HEK293T (cell line): ENCODE results near the gene LRWD1.

ENCODE experiments used
- CTCF ChIA-PET: fragments of 350-600 bp; formaldehyde crosslinking; extraction: SDS; loops from one replicate; lab custom pipeline; 2021; ENCODE audit warnings: antibody characterized with exemption, inconsistent platforms; lab: Yijun Ruan, JAX
- POLR2A ChIA-PET: fragments of 350-600 bp; formaldehyde crosslinking; extraction: SDS; loops from one replicate; lab custom pipeline; 2020; ENCODE audit warnings: antibody characterized with exemption, inconsistent platforms; lab: Yijun Ruan, JAX
- DNase-seq: peaks from one replicate; pipeline ENCODE4 v3.0.0; 2012; ENCODE audit warnings: mixed read lengths; ENCODE audit errors: extremely low spot score
- ARNT ChIP-seq: fragments of 450-650 bp; IDR thresholded peaks from 2 replicates; pipeline ENCODE4 v1.6.1; 2017; ENCODE audit warnings: mild to moderate bottlenecking
- BHLHE40 ChIP-seq: fragments of 450-650 bp; IDR thresholded peaks from 2 replicates; pipeline ENCODE4 v1.6.1; 2016; ENCODE audit warnings: mild to moderate bottlenecking, moderate library complexity, borderline replicate concordance
- CTBP1 ChIP-seq: fragments of 450-650 bp; IDR thresholded peaks from 2 replicates; pipeline ENCODE4 v1.6.1; 2016; ENCODE audit warnings: borderline replicate concordance
- ELF4 ChIP-seq: fragments of 450-650 bp; IDR thresholded peaks from 2 replicates; pipeline ENCODE4 v1.6.1; 2017; ENCODE audit warnings: antibody characterized with exemption
- FOXA1 ChIP-seq: fragments of 450-650 bp; IDR thresholded peaks from 2 replicates; pipeline ENCODE4 v1.6.1; 2016; ENCODE audit warnings: mild to moderate bottlenecking
- FOXK2 ChIP-seq: fragments of 450-650 bp; IDR thresholded peaks from 2 replicates; pipeline ENCODE4 v1.6.1; 2016; ENCODE audit warnings: mild to moderate bottlenecking
- FOXM1 ChIP-seq: fragments of 450-650 bp; IDR thresholded peaks from 2 replicates; pipeline ENCODE4 v1.6.1; 2017; ENCODE audit warnings: mild to moderate bottlenecking, borderline replicate concordance
- HDGF ChIP-seq: fragments of 450-650 bp; IDR thresholded peaks from 2 replicates; pipeline ENCODE4 v1.6.1; 2017; ENCODE audit warnings: antibody characterized with exemption, borderline replicate concordance
- L3MBTL2 ChIP-seq: fragments of 450-650 bp; conservative IDR thresholded peaks from 2 replicates; pipeline ENCODE4 v1.6.1; 2016; ENCODE audit warnings: mild to moderate bottlenecking
- LEF1 ChIP-seq: fragments of 450-650 bp; IDR thresholded peaks from 2 replicates; pipeline ENCODE4 v1.6.1; 2017; ENCODE audit warnings: mild to moderate bottlenecking, borderline replicate concordance
- NFRKB ChIP-seq: fragments of 450-650 bp; IDR thresholded peaks from 2 replicates; pipeline ENCODE4 v1.6.1; 2016; ENCODE audit warnings: mild to moderate bottlenecking, moderate library complexity
- SP1 ChIP-seq: fragments of 450-650 bp; IDR thresholded peaks from 2 replicates; pipeline ENCODE4 v1.6.1; 2017
- SUZ12 ChIP-seq: fragments of 450-650 bp; IDR thresholded peaks from 2 replicates; pipeline ENCODE4 v1.6.1; 2016; ENCODE audit warnings: mild to moderate bottlenecking
- TARDBP ChIP-seq: fragments of 450-650 bp; IDR thresholded peaks from 2 replicates; pipeline ENCODE4 v1.6.1; 2016
- ZNF384 ChIP-seq: fragments of 450-650 bp; IDR thresholded peaks from 2 replicates; pipeline ENCODE4 v1.6.1; 2016
- TF ChIP-seq, protein P1 (sequence below): fragments of 450-650 bp; IDR thresholded peaks from 2 replicates; pipeline ENCODE4 v1.6.1; 2016

The LRWD1 gene

DNA sequence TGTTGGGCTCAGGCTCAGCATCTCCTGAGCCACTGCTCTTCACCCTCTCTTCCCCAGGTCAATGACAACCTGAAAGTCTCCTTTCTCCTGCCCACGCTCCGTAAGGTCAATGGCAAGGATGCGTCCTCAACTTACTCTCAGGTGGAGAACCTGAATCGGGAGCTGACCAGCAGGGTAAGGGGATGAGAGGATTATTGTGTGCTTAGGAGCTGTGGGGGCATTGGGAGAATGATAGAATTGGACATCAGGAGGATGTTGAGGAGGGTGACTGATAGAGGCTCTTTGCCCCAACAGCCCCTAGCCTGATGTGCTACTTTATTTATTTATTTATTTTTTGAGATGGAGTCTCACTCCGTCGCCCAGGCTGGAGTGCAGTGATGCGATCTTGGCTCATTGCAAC lies 1.3 kb downstream of the LRWD1 start:
- POLR2A ChIA-PET = interaction anchor here (0.9 kb wide), 1 partner anchor 10 kb away, joined by 3 read pairs; no protein-coding TSS in a partner anchor
- CTCF ChIA-PET = no interaction called here
- DNase-seq = no peak
- TF ChIP-seq NFRKB (no peak), SP1 (no peak), LEF1 (no peak), FOXM1 (no peak), CTBP1 (no peak)

DNA sequence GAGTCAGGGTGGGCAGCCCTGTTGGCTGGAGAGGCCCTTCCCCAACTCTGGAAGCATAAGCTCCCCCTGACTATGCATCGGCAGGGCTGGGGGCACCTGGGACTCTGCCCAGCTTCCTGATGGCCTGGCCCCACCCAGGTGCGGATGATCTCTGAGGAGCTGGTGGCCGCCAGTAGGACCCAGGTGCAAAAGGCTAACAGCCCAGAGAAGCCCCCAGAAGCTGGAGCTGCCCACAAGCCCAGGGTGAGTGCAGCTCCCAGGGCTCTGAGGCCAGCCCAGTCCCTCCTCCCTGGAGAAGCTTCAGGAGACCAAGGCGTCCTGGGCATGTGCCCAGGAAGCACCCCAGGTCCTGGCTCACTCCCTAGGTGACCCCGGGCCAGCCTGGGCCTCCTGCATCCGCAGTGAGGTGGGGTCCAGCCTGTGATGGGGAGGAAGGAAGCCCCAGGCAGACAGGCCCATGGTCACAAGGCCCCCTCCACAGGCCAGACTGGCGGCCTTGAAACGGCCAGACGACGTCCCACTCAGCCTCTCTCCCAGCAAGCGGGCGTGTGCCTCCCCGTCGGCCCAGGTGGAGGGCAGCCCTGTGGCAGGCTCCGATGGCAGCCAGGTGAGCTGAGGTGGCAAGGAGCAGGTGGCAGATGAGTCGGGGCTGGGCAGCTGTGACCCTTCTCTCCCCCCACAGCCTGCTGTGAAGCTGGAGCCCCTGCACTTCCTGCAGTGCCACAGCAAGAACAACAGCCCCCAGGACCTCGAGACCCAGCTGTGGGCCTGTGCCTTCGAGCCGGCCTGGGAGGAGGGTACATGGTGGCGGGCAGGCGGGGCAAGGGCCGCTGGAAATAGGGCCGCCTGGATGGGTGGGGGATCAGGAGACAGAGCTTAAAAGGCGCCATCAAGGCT lies 3.0 kb downstream of the LRWD1 start:
- no peak for TF ChIP-seq FOXK2
- no peak for TF ChIP-seq SUZ12
- no peak for TF ChIP-seq ELF4
- TF ChIP-seq NFRKB = no peak
- no peak for TF ChIP-seq ZNF384
- no peak for TF ChIP-seq LEF1
- TF ChIP-seq FOXA1 = no peak
- ChIA-PET CTCF (interaction anchor here (0.6 to 1.1 kb wide), 4 partner anchors 12 to 270 kb away, joined by 4 to 6 read pairs (median 4); no protein-coding TSS in a partner anchor), POLR2A (interaction anchor here (0.9 kb wide), 1 partner anchor 12 kb away, joined by 3 read pairs; no protein-coding TSS in a partner anchor)
- no peak for DNase-seq

DNA sequence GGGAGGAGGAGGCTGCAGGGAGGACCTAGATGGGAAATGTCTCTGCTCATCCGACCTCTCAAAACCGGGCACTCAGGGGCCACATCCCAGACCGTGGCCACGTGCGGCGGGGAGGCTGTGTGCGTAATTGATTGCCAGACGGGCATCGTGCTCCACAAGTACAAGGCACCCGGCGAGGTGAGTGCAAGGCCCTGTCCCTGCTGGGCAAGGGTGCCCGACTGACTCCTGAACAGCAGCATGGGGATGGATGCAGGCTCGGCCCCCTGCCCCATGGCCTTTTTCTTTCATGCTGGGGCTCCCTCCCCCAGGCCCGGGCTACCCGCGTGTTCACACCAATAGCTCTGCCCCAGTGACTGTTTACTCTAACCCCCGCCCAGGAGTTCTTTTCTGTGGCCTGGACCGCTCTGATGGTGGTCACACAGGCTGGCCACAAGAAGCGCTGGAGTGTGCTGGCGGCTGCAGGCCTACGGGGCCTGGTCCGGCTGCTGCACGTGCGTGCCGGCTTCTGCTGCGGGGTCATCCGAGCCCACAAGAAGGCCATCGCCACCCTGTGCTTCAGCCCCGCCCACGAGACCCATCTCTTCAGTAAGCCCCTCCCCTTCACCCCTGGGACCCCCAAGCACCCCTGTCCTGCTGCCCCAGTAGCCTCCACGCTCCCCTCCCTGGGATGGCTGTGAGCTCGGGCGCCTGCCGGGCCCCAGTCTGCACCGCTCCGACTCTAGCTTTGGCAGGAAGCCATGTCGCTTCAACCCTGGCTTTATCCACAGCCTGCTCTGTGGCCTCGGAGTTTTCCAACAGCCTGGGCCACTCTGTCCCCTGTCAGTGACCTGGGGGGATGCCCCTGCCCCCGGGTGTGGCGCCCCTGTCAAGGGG lies 3.9 kb downstream of the LRWD1 start:
- no peak for DNase-seq
- TF ChIP-seq ZNF384 = no peak
- TF ChIP-seq SUZ12 = no peak
- TF ChIP-seq ARNT = no peak
- no peak for TF ChIP-seq L3MBTL2
- TF ChIP-seq TARDBP = no peak
- no peak for TF ChIP-seq FOXK2
- no peak for TF ChIP-seq FOXM1
- TF ChIP-seq, protein P1, sequence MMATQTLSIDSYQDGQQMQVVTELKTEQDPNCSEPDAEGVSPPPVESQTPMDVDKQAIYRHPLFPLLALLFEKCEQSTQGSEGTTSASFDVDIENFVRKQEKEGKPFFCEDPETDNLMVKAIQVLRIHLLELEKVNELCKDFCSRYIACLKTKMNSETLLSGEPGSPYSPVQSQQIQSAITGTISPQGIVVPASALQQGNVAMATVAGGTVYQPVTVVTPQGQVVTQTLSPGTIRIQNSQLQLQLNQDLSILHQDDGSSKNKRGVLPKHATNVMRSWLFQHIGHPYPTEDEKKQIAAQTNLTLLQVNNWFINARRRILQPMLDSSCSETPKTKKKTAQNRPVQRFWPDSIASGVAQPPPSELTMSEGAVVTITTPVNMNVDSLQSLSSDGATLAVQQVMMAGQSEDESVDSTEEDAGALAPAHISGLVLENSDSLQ = no peak
- TF ChIP-seq FOXA1 = no peak
- TF ChIP-seq ELF4 = no peak
- TF ChIP-seq HDGF = no peak
- no peak for TF ChIP-seq BHLHE40
- TF ChIP-seq CTBP1 = no peak
- TF ChIP-seq LEF1 = no peak
- ChIA-PET CTCF (no interaction called here), POLR2A (no interaction called here)

DNA sequence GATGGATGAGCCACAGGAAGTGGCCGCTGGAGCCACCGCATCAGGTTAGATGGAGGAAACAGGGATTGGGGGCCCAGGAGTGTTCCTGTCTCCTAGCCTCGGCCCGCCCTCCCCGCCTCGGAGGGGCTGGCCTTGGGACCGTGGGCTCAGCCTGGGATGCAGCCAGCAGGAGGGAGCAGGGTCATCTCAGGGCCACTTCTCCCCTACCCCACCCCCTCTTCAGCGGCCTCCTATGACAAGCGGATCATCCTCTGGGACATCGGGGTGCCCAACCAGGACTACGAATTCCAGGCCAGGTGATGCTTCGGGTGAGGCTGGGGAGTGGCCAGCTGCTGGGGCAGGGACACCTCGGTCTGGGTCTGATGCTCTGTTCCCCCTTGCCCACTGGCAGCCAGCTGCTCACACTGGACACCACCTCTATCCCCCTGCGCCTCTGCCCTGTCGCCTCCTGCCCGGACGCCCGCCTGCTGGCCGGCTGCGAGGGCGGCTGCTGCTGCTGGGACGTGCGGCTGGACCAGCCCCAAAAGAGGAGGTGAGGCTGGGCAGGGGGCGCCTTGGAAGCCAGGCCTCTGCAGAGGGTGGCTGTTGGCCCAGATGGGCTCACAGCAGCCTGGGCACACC lies 4.7 kb downstream of the LRWD1 start:
- TF ChIP-seq FOXK2 (no peak), FOXA1 (no peak), ELF4 (no peak), LEF1 (no peak), HDGF (no peak), BHLHE40 (no peak), ARNT (no peak), L3MBTL2 (no peak), FOXM1 (no peak)
- POLR2A ChIA-PET = no interaction called here
- CTCF ChIA-PET = no interaction called here
- no peak for DNase-seq

DNA sequence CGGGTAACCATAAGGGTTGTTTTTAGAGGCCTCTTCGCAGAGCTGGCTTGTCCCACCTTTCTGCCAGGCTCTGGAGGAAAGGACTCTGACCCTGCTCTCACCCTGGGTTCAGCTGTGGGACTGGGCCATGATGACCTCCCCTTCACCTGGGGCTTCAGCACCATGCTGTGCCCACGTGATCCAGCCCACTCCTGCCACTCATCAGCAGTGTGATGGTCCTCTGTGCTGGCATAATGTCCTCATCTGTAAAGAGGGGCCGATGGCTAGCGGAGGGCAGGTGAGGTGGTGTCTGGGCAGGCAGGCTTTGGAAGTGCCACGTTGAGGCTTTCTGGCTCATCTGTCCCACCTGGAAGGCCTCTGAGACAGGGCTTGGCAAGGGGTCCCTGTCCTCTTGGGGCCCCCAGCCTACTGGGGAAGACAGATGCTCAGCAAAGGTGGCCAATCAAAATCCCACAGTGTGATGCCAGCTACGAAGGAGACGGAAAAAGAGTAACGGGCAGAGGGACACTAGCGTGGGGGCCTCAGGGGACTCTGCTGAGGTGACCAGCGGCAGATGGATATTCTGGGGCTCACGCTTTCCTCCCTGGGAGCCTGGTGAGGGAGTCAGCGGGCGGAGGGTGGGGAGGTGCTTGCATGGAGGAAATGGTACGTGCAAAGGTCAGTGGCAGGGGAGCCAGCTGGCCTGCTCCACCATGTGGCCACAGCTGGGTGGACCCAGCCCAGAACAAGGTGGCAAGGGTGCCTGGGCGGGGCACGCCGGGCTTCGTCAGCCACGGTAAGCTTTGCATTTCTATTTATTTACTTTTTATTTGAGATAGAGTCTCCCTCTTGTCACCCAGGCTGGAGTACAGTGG lies 5.4 kb downstream of the LRWD1 start:
- ChIA-PET CTCF (no interaction called here), POLR2A (no interaction called here)
- DNase-seq = no peak
- TF ChIP-seq TARDBP (no peak), L3MBTL2 (no peak), SP1 (no peak), SUZ12 (no peak), CTBP1 (no peak)

DNA sequence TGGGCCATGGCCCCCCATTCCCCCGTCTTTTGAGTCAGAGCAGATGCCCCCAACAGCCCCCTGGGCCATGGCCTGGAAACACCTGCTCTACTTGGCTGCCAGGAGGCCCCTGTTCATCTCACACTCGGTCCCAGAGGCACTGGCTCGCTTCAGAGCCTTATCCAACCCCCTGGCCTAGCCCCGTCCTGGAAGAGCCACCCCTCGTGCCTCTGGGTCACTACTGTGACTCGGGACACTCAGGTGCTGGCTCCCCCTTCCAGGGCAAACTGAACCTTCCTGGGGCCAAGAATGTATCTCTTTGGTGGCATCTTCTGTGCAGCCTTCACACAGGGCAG lies 7.0 kb downstream of the LRWD1 start:
- POLR2A ChIA-PET = no interaction called here
- no peak for TF ChIP-seq SUZ12
- no peak for TF ChIP-seq TARDBP
- TF ChIP-seq ZNF384 = no peak
- no peak for TF ChIP-seq ARNT
- TF ChIP-seq FOXK2 = no peak
- TF ChIP-seq HDGF = no peak
- no peak for TF ChIP-seq CTBP1
- no peak for TF ChIP-seq LEF1
- no peak for TF ChIP-seq SP1
- no peak for TF ChIP-seq FOXM1
- TF ChIP-seq NFRKB = no peak
- TF ChIP-seq, protein P1 = no peak
- TF ChIP-seq L3MBTL2 = no peak
- TF ChIP-seq FOXA1 = no peak
- TF ChIP-seq BHLHE40 = no peak
- no peak for TF ChIP-seq ELF4
- DNase-seq = no peak
- CTCF ChIA-PET = no interaction called here
